Coronary artery (tissue), 2 donors: ENCODE measurements around the gene DCTD.

Experiments
- DNase-seq: peaks from one replicate; pipeline ENCODE4 v3.0.0-alpha.2; 2017; ENCODE audit warnings: low spot score
- H3K27ac ChIP-seq, 2 donors: fragments of 200-600 bp; sonication (generic); one replicate each; pipeline ENCODE4 v1.5.1; 2016 to 2019
- H3K4me3 ChIP-seq: fragments of 200-600 bp; sonication (generic); 2 replicates; pipeline ENCODE4 v1.5.1; 2016; ENCODE audit warnings: mild to moderate bottlenecking, moderate library complexity
- CTCF ChIP-seq: fragments of 200-600 bp; sonication (generic); IDR thresholded peaks from one replicate; pipeline ENCODE4 v1.5.1; 2019; ENCODE audit warnings: antibody characterized with exemption

DCTD gene

DNA sequence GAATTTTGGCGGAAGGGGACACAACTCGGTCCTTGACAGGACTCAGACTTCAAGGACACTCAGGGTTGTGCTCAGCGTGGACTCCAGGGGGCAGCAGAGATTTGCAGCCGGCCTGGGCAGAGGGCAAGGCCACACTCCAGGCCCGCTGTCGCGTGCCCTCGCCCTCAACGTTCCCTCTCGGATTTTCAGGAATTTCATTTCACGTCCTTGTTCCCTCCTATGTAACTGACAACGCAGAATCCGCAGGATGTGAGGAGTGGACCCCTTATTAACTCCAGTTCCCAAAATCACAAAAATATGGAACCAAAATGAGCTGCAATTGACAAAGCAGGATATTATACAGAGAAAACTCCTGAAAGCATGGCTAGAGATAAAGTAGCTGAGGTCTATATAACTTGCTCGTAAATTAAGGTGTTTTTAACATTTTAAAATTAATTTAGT, 21.0 kb upstream of the DCTD start:
- peak; percentile 79 for DNase-seq
- no peak overlapping the region for H3K27ac ChIP-seq

DNA sequence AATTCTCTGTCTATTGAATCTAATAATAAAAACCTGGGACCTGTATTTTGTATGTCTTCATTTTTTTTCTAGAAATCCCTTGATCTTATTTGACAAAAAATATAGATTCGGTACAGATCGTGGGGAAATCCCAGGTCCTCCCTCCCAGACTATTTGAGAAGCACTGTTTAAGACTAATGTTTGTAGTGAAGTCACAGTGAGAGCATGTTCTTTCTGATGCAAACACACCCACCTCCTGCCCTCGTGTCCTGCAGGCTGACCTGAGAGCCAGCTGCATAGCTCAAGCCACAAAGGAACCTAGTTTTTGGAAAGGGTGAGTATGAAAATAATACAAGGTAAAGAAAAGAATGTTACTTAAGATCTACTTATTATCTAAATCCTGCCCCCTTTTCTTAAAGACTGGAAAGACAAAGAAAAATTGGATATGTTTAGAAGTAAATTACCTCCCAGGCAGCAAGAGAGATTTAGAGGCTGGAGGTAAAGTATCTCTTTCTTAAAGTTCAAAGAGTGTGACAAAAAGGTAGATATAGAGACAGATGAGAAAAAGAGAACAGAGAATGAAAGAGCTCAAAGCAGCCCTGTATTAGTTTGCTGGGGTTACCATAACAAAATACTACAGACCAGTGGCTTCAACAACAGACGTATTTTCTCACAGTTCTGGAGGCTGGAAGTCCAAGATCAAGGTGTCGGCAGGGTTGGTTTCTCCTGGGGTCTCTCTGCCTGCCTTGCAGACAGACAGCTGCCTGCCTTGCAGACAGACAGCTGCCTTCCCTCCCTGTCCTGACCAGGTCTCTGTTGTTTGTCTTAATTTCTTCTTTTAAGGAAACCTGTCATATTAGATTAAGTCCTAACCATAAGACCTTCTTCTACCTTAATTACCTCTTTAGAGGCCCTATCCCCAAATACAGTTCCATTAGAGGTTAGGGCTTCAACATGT, 20.4 kb upstream of the DCTD start:
- DNase-seq, result no peak
- no peak for TF ChIP-seq CTCF
- Histone ChIP-seq H3K27ac (no peak overlapping the region), H3K4me3 (no peak overlapping the region)

More for the DNA sequence above, 21.0 kb upstream of the DCTD start:
- H3K4me3 ChIP-seq, result no peak overlapping the region
- TF ChIP-seq CTCF, result peak; percentile 83

- no peak for TF ChIP-seq CTCF
- H3K27ac ChIP-seq, result no peak overlapping the region
- H3K4me3 ChIP-seq, result no peak overlapping the region
- no peak for DNase-seq
Measured at GRCh38 chr4:182932651-182933050, 15.5 kb upstream of the DCTD start.

GRCh38 chr4:182931691-182932345, 14.6 kb upstream of the DCTD start:
- Histone ChIP-seq H3K27ac (no peak overlapping the region), H3K4me3 (no peak overlapping the region)
- no peak for TF ChIP-seq CTCF
- DNase-seq, result no peak

GRCh38 chr4:182930889-182931288, 13.7 kb upstream of the DCTD start:
- DNase-seq, result no peak
- no peak overlapping the region for H3K27ac ChIP-seq
- TF ChIP-seq CTCF, result no peak
- no peak overlapping the region for H3K4me3 ChIP-seq

DNA sequence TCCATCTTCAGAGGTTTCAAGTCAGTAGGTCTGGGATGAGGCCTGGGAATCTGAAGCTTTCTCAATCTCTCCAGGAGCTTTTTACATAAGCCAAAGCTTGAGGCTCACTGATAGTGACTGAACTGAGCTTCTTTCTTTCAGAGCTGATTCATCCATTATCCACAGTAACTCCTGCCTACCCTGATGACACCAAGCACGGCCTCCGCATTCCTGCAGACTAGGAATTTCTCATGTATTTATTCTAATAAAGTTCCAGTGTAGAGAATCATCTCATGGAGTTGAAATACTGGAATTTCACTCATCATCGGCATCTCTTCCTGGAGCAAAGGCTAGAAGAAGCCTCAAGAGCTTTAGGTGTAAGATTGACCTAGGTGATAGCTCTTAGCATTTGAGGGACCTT, 12.1 kb upstream of the DCTD start:
- no peak overlapping the region for H3K27ac ChIP-seq
- no peak for TF ChIP-seq CTCF
- no peak for DNase-seq
- H3K4me3 ChIP-seq, result no peak overlapping the region
